Liver (tissue), 3 donors: ENCODE measurements around the gene TUBB1.

Experiments
- FOXA2 ChIP-seq: IDR thresholded peaks from 2 replicates; pipeline ENCODE4 v1.6.1; 2016; ENCODE audit warnings: antibody characterized with exemption
- GABPA ChIP-seq, 2 donors: IDR thresholded peaks in 1 of 2; conservative IDR thresholded peaks in 1 of 2; 2 replicates each; pipeline ENCODE4 v1.6.1; 2016; ENCODE audit warnings: antibody characterized with exemption in 2 of 2, mild to moderate bottlenecking in 1 of 2, moderate library complexity in 1 of 2
- JUND ChIP-seq, 2 donors: IDR thresholded peaks; 2 replicates each; pipeline ENCODE4 v1.6.1; 2016; ENCODE audit warnings: antibody characterized with exemption in 2 of 2
- RAD21 ChIP-seq, 2 donors: IDR thresholded peaks; 2 replicates each; pipeline ENCODE4 v1.6.1; 2016; ENCODE audit warnings: antibody characterized with exemption in 2 of 2, mild to moderate bottlenecking in 2 of 2
- TF ChIP-seq, protein P1 (sequence below): fragments of 150-350 bp; IDR thresholded peaks from 2 replicates; pipeline ENCODE4 v1.5.1; 2017; ENCODE audit warnings: improper control_type of control experiment, low read depth, low read length; ENCODE audit not compliant: missing input control
- TF ChIP-seq, protein P2 (sequence below): IDR thresholded peaks from 2 replicates; pipeline ENCODE4 v1.6.1; 2016; ENCODE audit warnings: antibody characterized with exemption
- TF ChIP-seq, protein P3 (sequence below): IDR thresholded peaks from 2 replicates; pipeline ENCODE4 v1.6.1; 2016; ENCODE audit warnings: antibody characterized with exemption
- donor health status: healthy.
- donor health status: healthy.

DNA sequence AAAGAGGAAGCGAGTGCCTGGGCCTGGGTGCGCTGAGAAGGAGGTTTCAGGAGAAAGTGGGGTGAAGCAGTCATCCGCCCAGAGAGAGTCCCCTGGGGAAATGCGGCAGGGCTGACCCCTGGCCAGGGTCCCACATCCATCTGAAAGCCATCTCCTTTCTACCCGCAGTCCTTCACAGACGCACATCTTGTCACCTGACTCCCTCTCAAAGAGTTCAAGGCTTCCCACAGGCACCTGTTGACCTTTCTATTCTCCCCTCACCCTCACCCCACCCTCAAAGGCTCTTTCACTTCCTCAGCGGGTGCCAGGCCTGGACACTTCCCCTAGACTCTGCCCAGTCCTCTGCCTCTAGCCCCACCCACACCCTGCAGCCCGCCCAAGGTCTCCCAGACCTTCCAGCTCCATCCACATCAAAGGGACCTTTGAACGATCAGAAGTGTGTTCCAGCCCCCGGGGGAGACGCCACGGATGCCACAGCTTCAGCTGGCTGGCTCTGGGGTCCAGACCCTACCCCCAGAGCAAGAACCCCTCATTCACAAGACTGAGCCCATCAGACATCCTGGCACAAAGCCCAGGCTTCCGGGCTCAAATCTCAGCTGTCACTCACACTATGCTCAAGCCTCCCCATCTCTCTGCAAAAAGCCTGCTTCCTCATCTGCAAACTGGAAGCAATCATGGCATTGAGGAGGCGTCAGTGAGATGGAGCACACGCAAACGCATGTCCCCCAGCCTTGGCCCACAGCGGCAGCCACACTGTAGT lies 14.3 kb upstream of the TUBB1 start:
- TF ChIP-seq, protein P1, sequence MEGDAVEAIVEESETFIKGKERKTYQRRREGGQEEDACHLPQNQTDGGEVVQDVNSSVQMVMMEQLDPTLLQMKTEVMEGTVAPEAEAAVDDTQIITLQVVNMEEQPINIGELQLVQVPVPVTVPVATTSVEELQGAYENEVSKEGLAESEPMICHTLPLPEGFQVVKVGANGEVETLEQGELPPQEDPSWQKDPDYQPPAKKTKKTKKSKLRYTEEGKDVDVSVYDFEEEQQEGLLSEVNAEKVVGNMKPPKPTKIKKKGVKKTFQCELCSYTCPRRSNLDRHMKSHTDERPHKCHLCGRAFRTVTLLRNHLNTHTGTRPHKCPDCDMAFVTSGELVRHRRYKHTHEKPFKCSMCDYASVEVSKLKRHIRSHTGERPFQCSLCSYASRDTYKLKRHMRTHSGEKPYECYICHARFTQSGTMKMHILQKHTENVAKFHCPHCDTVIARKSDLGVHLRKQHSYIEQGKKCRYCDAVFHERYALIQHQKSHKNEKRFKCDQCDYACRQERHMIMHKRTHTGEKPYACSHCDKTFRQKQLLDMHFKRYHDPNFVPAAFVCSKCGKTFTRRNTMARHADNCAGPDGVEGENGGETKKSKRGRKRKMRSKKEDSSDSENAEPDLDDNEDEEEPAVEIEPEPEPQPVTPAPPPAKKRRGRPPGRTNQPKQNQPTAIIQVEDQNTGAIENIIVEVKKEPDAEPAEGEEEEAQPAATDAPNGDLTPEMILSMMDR: no peak
- no peak for TF ChIP-seq JUND (IDR thresholded peaks at IDR 0.05)
- TF ChIP-seq, protein P2, sequence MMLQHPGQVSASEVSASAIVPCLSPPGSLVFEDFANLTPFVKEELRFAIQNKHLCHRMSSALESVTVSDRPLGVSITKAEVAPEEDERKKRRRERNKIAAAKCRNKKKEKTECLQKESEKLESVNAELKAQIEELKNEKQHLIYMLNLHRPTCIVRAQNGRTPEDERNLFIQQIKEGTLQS: no peak
- TF ChIP-seq FOXA2: no peak
- TF ChIP-seq GABPA (IDR thresholded peaks at IDR 0.05 in 1 of 2, conservative IDR thresholded peaks at IDR 0.05 in 1 of 2): no peak
- TF ChIP-seq, protein P3, sequence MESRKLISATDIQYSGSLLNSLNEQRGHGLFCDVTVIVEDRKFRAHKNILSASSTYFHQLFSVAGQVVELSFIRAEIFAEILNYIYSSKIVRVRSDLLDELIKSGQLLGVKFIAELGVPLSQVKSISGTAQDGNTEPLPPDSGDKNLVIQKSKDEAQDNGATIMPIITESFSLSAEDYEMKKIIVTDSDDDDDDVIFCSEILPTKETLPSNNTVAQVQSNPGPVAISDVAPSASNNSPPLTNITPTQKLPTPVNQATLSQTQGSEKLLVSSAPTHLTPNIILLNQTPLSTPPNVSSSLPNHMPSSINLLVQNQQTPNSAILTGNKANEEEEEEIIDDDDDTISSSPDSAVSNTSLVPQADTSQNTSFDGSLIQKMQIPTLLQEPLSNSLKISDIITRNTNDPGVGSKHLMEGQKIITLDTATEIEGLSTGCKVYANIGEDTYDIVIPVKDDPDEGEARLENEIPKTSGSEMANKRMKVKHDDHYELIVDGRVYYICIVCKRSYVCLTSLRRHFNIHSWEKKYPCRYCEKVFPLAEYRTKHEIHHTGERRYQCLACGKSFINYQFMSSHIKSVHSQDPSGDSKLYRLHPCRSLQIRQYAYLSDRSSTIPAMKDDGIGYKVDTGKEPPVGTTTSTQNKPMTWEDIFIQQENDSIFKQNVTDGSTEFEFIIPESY: no peak
- no peak for TF ChIP-seq RAD21 (IDR thresholded peaks at IDR 0.05)
